NCI-H1105 treated with DMSO at 0.1 percent for 48 hours (cell line): ENCODE results near the gene LIPA.

Experiments used
- DNase-seq: peaks from one replicate; lab custom pipeline; 2025; lab: John Stamatoyannopoulos, UW

The LIPA gene

DNA sequence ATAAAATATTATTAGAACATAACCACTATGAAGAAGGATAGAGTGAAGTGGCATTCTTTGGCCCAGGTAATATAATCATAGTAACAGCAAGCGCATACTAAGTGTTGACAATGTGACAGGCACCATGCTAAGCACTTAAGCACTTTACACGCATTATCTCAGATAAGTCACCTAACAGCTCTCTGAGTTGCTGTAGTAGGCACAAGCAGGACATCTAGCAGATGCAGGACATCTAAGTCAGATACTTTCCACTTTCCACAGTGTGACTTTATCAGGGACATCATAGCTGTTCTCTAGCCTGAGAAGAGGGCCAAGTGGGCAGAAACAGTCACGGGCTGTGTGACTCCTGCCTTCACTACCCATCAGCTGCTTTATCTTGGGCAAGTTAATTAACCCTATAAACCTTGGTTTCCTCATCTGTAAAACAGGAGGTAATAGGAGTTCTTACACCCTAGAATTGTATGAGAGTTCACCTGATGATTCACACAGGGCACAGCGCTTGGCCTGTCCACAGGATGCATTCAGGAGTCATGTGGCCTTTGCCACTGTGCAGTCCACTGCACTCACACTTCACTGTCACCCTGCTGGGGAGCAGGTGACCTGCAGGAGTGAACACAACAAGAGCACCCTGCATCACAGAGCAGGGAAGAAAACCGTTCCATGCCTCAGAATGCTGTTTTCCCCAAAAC, 12.5 kb downstream of the LIPA start:
- no peak for DNase-seq

DNA sequence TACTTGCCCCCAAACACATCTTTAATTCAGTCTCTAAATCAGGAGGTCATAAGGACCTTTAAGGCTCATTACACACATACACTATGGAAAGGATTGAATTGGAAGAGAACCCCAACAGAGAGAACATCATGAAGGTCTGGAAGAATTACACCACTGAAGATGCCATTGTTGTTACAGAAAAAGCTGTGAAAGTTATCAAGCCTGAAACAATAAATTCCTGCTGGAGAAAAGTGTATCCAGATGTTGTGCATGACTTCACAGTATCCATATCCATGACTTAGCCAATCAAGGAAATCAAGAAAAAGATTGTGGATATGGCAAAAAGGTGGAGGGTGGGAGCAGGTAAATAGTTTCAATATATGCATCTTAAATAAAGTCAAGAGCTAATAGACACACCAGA, 13.7 kb downstream of the LIPA start:
- no peak for DNase-seq

DNA sequence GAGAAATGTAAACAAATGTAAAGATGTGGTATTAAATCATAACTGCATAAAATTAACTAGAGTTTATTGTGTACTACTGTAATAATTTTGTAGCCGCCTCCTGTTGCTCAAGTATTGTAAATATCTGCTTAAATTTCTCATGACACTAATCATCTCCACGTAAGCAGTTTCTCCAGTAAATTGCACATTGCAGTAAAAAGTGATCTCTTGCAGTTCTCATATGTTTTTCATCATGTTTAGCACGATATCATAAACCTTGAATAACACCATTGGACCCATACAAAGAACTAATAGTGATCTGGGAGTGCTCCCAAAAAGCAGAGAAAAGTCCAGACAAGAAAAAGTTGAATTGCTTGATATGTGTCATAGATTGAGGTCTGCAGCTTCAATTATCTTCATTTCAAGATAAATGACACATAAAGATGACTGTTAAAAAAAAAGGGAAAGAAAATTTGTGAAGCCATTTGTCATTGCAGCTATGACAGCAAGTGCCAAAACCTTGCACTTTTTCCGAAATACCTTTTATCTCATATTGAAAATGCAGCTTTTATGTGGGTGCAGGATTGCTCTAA, 15.3 kb downstream of the LIPA start:
- DNase-seq, result no peak

DNA sequence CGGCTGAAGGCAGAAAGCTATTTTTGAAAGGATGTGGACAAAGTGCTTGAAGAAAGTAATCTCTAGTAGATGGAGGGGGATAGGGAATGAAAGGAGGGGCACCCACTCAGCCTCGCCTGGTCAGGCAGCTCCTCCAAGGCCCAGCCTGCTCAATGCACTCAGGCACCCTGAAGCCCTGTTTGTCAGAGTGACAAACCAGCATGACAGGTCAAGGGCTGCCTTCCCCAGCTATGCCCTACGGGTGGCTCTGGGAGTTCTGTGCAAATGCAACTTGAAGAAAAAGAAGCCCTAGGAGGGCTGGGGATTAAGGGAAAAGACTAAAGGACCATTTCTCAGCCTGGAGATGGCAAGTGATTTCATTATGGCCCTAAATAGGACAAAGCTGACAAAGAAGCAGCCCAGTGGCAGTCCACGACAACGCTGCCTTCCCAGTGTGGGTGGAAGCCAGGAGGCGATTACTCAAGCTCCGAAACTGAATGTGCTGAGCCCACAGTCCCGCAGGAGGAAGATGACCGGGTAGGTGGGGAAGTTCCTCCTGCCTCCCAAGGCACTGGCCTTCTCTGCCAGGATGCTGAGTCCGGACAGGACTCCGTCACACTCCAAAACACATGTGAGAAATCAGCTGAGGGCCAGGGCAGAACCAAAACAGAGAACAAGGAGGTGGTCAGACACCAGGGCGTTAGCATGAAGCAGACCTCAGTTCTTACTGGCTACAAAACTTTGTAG, 16.3 kb downstream of the LIPA start:
- no peak for DNase-seq

DNA sequence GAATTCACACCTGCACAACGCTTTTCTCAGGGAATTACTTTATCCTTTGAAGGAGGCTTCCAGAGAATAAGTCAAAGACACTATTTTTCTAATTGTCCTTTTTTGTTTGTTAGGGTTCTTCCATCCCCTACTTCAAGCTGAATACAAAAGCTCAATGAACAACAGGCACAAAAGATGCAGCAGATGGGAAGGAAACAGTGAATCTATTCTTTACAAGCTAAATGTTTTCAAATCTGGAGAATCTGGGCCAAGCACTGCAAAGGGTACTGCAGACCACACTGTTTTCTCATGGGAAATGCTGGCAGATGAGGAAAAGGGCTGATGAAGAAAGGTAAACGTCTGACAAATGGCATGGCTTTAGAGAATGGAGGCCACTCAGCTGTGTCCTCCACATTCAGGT, 18.5 kb downstream of the LIPA start:
- DNase-seq, result no peak

DNA sequence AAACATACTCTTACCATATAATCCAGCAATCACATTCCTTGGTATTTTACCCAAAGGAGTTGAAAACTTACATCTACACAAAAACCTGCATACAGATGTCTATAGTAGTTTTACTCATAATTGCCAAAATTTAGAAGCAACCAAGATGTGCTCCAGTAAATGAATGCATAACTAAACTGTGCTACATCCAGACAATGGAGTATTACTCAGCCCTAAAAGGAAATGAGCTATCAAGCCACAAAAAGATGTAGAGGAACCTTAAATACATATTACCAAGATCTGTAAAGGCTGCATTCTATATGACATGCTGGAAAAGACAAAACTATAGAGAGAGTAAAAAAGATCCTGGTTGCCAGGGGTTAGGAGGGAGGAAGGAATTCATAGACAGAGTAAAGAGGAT, 22.6 kb downstream of the LIPA start:
- no peak for DNase-seq

DNA sequence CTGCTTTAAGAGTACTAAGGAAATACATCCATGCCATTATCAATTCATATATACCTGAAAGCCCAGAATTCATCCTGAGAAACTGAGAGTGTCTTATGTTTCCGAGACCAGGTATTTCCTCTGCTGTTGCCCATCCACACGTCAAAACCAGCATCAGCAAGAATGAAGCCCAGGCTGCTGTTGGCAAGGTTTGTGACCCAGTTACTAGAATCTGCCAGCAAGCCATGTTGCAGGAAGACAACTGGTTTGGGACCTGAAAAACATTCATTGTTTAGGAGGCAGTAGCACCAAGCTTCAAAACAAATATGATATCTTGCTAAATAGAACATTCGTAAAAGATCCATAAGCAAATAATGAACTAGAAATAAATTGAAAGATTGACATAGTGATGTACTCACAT, 23.4 kb downstream of the LIPA start:
- DNase-seq, result no peak

DNA sequence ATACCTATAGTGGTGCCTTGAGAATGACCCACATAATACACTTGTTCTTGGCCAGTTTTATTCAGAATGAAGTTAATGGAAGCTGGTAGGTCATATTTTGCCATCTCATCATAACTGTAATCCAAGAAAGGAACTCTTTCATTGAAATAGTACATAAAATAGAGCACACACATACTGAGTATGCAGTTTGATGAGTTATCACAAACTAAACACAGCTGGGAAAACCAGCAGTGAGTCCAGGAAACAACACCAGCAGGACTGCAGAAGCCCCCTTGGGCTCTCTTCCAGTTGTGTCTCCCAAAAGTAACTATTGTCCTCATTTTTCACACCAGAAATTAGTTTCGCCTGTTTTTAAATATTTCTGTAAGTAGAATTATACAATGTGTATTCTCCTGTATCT, 24.7 kb downstream of the LIPA start:
- no peak for DNase-seq

DNA sequence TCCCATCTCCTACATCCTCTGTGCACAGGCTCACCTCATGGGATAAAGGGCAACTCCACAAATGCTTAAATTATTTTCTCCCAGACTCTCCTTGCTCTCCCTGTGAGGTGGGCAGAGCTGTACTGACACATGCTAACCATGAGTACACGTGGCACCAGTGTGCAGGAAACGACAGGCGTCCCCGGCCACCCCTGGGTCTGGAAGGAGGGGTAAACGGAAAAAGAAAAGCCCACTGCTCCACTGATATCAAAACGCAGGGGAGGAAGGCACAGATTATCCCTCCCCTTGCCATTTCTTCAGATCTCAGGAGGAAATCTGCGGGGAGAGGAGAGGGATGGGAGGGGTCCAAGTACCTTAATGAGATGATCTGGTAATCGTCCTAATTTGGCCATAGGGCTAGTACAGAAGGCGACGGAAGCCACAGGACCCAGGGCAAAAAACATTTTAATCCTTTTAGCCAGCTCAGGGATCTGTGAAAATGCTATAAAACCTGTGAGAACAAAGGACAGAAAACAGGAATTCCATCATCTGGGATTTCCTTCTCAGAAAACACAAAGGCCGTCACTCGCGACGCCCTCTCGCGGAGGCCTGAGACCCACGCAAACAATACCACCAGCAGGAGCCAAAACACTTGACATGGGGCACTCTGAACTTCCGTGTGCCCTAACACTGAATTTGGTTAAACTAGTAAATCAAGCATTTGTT, 26.7 kb downstream of the LIPA start:
- no peak for DNase-seq

DNA sequence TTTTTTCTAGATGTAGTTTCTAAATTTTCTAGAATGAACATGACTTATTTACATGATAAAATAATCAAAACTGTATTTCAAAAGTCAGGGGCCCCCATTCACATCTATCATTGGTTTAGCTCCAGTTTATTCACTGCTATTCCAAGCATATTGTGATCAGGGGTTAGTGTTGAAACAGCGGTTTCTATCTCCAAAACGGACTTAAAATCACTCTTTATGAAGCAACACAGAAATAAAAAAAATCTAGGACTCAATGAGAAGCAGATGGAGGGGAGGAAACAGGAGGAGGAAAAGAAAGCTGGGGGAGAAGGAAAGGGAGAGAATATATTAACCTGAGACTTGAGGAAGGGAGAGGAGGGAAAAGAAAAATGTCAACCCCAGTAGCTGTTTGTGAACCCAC, 29.7 kb downstream of the LIPA start:
- no peak for DNase-seq

DNA sequence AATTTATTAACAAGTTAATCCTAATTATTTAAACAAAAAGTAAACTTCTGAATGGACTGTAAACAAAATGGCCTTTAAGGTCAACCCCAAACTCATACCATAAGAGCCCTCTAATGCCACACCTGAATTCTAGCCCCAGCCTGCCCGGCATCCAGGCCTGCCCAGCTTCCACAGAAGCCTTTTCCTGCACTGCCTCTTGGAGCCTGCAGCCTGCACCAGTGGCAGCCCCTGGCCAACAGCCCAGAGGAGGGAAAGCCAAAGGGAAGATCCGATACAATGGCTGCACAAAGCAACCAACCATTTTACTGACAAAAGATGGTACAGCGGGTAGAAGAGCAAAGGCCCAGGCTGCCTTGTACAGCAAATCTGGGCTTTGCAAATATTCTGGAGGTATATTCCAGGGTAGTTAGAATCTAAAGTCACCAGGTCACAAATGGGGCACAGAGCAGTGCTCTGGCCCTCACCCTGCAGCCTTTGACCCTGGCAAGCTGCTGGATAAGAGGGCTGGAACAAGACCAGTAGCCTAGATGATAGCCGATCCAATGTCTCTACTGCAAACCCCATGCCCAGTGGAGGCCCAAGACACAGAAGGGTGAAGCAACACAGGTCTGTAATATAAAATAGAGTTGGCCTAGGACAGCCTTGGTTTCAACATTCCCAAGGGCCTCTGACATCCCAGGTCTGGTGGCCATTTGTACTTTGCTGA, 31.9 kb downstream of the LIPA start:
- DNase-seq, result no peak

DNA sequence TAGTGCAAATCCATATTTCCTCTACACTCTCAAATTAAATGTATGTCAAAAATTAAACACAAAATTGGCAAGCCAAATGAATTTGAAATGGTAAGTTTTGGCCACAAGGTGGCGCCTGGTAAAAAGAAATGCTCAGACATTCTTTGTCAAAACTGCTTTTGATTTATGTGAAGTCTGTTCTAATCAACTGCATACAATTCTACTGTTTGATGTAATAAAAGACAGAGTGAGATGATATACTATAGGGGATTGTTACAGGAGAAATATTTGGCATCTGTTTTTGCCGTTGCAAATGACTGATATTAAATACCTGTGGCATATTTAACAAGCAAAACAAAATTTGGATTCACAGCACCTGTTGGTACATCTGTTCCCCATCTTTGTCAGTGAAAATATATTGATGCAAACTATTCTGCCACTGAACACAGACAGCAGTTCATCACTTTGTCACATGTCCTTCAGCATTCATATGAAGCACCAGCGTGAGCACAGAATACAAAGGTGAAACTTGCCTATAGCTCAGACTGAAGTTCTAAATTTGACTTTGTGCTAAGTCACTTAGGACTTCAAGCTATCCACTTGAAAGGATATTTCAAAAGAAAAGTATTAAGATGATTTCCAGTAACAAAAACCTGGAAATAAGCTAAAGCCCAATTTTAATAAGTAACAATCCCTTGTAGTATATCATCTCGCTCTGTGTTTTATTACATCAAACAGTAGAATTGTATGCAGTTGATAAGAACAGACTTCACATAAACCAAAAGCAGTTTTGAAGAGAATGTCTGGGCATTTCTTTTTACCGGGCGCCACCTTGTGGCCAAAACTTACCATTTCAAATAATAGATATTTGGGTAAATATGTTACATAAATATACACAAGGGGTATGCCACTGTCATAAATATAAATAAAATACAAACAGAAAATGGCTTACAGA, 34.3 kb downstream of the LIPA start:
- peak; percentile 51 for DNase-seq

DNA sequence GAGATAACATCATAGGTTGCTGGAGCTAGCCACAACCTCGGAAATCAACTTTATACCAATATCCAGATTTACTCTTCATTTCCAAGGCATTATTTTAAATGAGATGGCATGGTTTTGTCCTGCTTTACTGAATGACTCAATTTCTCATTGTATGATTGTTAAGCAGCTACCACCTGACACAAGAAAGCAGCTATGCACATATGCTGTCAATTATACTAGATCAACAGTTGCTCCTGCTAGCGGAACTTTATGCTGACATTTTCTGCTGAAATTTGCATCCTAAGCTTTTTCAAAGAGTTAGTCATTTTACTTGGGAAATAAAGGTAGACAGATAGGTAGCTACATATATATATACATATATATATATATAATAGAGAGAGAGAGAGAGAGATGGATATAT, 35.5 kb downstream of the LIPA start:
- no peak for DNase-seq

DNA sequence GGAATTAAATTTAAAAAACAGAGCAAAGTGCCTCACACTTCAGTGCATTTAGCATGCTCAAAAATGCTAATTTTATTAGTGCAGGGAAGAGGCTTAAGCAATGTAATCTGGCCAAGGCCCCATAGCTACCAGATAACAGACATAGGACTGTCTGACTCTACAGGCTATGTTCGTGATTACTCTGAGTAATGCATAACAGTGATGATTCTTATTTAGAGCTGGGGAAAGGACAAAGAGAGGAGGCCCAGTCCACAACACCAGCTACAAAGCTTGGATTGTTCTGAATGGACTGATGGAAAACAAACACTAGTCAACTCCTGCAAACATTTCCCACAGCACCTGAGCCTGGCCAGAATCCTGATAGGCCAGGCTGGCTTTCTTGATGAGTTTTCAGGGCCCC, 36.1 kb downstream of the LIPA start:
- no peak for DNase-seq

DNA sequence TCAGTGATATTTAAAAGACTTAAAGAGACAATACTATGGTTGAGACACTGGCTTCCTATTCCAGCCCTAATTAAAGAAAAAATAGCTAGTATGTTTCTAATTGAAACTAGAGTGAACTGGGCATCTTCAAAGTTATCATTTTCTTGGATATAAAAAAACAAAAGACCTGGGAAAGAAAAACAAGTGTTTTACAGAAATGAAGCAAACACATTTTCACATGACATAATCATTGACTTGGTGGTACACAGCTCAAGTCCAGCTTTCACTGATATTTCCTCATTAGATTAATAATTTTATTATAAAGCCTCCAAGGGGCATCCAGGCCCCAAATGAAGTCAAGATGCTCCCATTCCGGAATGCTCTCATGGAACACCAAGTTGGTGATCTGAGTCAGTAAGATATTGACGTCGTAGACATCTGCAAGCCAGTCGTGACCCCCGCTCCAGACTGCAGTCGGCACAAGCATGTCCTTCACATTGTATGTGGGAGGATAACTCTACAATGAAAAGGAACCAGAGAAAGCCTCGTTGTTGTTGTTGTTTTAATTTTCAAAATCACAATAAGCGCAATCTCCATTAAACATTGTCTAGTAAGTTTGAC, 36.9 kb downstream of the LIPA start:
- no peak for DNase-seq

DNA sequence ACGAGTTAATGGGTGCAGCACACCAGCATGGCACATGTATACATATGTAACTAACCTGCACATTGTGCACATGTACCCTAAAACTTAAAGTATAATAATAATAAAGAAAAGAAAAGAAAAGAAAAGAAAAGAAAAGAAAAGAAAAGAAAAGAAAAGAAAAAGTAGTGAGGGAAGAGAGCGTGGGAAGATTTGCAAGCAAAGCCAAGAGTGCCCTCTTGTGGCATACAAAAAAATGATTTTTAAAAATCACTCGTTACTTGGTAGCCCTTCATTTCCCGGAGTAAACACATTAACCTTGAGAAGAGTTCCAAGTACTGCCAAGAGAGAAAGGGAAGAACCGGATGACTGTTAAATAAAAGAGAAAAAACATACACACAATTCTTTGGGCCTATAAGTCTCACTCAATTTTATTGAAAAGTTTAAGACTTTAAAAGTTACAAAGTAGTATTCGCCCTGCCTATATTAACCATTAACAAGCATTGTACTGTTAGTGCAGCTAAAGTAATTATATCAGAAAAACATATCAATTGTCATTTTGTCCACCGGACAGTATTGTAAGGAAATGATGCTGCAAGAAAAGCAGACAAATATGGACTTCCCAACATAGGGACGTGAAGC, 38.3 kb downstream of the LIPA start:
- DNase-seq, result peak; percentile 15

DNA sequence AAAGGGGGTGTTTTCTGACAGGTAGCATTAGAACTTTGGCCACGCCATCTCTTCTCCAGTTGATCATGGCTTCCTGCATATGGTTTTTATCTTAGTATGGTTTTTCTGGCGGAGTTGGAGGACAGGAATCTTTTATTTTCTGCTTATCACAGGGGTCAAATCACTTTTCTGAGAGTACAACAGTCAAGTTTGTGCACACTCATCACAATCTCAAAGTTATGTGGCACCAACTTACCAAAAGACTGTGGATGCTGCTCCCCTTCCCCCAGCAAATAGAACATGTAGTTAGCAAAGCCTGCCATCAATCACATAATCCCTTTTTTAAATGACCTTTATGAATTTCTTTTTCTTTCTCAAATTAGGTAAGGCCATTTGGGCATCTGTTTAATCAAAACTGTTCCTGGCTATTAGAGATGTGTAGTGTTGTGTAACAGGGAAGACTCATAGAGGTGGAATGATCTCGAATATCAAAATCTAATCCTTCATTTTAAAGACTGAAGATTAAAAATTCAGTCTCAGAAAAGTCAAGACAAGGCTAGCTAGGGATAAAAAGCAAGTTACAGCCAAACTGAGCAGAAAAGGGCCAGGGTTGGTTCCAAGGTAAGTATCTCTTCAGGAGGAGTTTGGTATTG, 40.7 kb downstream of the LIPA start:
- no peak for DNase-seq

DNA sequence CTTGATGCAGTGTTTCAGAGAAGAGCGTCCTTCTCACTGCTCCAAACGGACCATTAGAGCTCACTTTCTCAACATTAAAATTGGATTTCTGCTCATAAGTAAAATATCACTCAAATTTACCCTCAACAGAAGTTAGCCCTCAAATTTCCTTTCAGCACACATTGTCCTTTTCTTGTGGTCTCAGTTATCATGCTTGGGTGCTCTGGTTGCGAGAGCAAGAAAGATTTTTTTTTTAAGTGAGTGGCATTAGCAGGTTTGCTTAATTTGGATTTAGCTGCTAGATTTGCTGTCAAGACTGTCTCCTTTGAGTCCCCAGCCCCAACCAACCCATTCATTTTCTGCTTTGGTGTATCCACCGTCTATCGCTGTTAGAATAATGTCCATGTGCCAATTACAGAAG, 41.9 kb downstream of the LIPA start:
- no peak for DNase-seq

DNA sequence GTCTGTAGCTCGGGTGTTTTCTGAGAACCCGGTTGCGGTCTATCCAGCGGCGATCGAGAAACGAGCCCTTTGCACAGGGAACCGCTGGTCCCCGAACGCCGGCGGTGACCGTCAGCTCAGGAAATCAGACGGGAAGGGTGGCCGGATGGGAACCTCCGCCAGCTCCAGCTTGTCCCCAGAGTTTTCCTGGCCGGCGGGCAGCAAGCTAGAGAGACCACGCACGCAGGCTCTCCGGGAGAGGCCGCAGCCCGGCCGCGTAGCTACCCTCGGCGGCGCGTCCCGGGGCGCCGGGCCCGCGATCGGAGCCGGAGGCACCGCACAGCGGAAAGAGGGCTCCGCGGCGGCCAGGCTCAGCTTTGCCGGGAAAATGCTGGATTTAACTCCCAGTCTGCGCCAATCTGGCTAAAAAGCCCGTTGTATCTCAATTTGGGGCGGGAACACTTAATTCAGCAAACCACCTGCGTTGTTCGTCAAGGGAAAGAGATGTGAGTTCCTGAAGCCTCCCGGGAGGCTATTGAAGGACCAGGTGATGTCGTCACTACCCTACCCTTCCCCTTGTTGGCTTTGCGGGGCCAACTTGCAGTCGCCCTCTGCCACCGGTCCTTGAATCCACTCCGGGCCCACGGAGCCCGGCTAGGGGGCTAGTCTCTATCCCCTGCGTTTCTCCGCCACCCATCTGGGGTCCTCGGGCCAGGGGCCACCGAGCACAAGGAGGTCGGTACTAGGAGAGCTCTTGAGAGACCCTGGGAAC, 43.6 kb downstream of the LIPA start:
- DNase-seq, result peak; percentile 9
